ENCODE measurements around the gene FHAD1. TPM values are rescaled to one million over a fixed set of nuclear protein-coding genes. Genes with fewer than 3 reads are reported as not detected.

The FHAD1 gene
- total RNA-seq, 6 experiments from 2014 or later = 0.06 to 0.53 (median 0.12) TPM; not detected in 3

DNA sequence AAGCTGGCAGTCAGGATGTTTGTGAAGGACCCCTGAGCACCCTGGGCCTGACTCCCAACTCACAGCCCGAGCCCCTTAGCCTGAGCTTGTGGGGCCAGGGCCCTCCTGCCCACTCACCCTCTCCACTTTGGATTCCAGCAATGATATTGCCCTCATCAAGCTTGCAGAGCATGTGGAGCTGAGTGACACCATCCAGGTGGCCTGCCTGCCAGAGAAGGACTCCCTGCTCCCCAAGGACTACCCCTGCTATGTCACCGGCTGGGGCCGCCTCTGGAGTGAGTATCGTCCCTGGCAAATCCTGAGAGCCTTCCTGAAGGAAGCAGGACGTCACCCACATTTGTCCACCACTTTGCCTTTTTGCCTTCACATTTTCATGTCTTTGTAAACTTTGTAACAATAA, 196.3 kb downstream of the FHAD1 start:
- H3K27ac ChIP-seq = no peak overlapping the region
- H3K4me3 ChIP-seq = no peak overlapping the region
- no peaks in the 10 kb centered on the region for H3K4me1 ChIP-seq
- WGBS (ENCODE audit: insufficient coverage, low coverage, low lambda C conversion rate, missing lambda C conversion rate) = 62% methylated on average over 4 of the region's 5 CpGs
- DNase-seq (no peak), ATAC-seq (no peak)
- no peaks in the 10 kb centered on the region for H3K36me3 ChIP-seq
- H3K9me3 ChIP-seq = no peaks in the 10 kb centered on the region
- TF ChIP-seq, protein P1, sequence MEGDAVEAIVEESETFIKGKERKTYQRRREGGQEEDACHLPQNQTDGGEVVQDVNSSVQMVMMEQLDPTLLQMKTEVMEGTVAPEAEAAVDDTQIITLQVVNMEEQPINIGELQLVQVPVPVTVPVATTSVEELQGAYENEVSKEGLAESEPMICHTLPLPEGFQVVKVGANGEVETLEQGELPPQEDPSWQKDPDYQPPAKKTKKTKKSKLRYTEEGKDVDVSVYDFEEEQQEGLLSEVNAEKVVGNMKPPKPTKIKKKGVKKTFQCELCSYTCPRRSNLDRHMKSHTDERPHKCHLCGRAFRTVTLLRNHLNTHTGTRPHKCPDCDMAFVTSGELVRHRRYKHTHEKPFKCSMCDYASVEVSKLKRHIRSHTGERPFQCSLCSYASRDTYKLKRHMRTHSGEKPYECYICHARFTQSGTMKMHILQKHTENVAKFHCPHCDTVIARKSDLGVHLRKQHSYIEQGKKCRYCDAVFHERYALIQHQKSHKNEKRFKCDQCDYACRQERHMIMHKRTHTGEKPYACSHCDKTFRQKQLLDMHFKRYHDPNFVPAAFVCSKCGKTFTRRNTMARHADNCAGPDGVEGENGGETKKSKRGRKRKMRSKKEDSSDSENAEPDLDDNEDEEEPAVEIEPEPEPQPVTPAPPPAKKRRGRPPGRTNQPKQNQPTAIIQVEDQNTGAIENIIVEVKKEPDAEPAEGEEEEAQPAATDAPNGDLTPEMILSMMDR (IDR thresholded peaks at IDR 0.05) = no peak
- no peak for TF ChIP-seq POLR2A (IDR thresholded peaks at IDR 0.05)
- no peaks in the 10 kb centered on the region for H3K27me3 ChIP-seq
- intact Hi-C loops (cut with DNase I) = no loop called here

DNA sequence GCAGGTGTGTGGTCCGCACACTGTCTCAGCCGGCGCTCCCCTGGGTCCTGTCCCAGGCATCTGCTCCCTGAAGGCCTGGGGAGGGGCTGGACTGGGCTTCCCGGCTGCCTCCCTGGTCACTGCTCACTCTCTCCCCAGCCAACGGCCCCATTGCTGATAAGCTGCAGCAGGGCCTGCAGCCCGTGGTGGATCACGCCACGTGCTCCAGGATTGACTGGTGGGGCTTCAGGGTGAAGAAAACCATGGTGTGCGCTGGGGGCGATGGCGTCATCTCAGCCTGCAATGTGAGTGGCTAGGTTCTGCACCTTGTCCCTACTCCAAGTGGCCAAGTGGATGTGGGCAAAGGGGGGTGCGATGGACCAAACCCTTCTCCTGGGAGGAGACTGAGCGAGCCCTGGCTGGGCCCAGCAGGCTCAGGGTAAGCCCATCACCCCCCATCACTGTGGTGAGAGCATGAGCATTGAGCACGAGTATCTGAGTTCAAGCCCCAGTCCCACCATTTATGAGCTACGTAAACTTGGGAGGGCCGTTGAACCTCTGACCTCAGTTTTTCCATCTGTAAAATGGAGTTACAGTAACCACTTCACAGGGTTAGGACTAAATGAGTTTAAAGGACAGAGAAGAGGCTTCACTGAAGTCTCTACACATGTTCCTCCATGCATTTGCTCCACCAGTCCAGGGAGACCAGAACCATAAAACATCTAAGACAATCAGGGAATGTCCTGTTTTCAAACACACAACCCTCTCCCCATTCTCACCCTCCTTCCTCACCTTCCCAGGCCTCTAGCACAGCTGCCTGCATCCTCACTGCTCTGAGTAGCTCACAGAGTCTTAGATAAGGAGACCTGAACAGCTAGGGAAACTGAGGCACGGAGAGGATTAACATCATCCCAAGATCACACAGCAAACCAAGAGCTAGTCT, 197.7 kb downstream of the FHAD1 start:
- Histone ChIP-seq H3K9me3 (no peaks in the 10 kb centered on the region), H3K36me3 (no peaks in the 10 kb centered on the region), H3K4me3 (no peak overlapping the region), H3K27ac (no peak overlapping the region), H3K4me1 (no peaks in the 10 kb centered on the region), H3K27me3 (no peaks in the 10 kb centered on the region)
- DNase-seq = no peak
- ATAC-seq = no peak
- TF ChIP-seq POLR2A (IDR thresholded peaks at IDR 0.05) = no peak
- TF ChIP-seq, protein P1 (IDR thresholded peaks at IDR 0.05) = no peak
- intact Hi-C loops (cut with DNase I) = no loop called here
- 64% methylated on average over 3 of the region's 17 CpGs for WGBS (ENCODE audit: insufficient coverage, low coverage, low lambda C conversion rate, missing lambda C conversion rate)

DNA sequence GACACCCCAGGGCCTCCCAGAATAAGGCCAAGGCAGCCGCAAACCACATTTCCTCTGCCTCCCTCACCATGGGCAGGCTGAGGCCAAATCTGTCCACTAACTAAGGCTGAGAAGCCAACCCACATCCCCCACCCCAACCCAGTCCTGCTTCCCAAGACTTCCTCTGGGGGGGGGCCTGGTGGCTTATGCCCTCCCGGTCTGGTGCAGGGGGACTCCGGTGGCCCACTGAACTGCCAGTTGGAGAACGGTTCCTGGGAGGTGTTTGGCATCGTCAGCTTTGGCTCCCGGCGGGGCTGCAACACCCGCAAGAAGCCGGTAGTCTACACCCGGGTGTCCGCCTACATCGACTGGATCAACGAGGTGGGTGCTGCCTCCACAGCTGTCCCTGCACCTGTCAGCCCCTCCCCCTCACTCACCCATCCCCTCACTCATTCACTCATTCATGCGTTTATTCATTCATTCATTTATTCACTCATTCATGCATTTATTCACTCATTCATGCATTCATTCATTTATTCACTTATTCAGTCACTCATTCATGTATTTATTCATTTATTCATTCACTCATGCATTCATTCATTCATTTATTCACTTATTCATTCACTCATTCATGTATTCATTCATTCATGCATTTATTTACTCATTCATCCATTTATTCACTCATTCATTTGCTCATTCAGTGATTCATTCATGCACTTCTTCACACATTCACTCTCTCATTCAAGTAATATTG, 198.5 kb downstream of the FHAD1 start:
- 46% methylated on average over 2 of the region's 14 CpGs for WGBS (ENCODE audit: insufficient coverage, low coverage, low lambda C conversion rate, missing lambda C conversion rate)
- H3K27ac ChIP-seq = no peak overlapping the region
- intact Hi-C loops (cut with DNase I) = no loop called here
- no peak for TF ChIP-seq POLR2A (IDR thresholded peaks at IDR 0.05)
- TF ChIP-seq, protein P1 (IDR thresholded peaks at IDR 0.05) = no peak
- ATAC-seq (no peak), DNase-seq (no peak)
- no peaks in the 10 kb centered on the region for H3K36me3 ChIP-seq
- no peaks in the 10 kb centered on the region for H3K27me3 ChIP-seq
- no peaks in the 10 kb centered on the region for H3K9me3 ChIP-seq
- H3K4me3 ChIP-seq = no peak overlapping the region
- H3K4me1 ChIP-seq = no peaks in the 10 kb centered on the region

DNA sequence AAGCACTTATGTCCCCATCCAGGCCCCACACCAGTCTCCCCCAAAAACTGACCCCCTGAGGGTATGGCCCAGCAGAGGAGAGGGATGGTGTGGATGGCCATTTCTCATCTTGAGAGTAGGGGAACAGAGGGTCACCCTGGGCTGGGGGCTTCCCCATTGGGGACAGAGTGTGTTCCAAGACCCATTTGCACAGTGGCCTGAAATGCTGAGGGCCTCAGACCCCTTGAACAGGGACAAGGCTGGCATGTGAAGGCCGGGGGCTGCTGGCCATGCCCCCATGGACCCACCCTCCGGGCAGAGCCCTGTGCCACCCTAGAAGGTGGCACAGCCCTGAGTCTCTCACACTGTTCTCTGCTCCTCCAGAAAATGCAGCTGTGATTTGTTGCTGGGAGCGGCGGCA, 199.2 kb downstream of the FHAD1 start:
- ATAC-seq (no peak), DNase-seq (no peak)
- Histone ChIP-seq H3K9me3 (no peaks in the 10 kb centered on the region), H3K27ac (no peak overlapping the region), H3K27me3 (no peaks in the 10 kb centered on the region), H3K4me3 (no peak overlapping the region), H3K4me1 (no peaks in the 10 kb centered on the region), H3K36me3 (no peaks in the 10 kb centered on the region)
- TF ChIP-seq, protein P1 (IDR thresholded peaks at IDR 0.05) = no peak
- no peak for TF ChIP-seq POLR2A (IDR thresholded peaks at IDR 0.05)
- no CpG with 5 or more reads among the region's 4 CpGs for WGBS (ENCODE audit: insufficient coverage, low coverage, low lambda C conversion rate, missing lambda C conversion rate)
- intact Hi-C loops (cut with DNase I) = no loop called here

Other genes with a start within 250 kb of the FHAD1 start
- gene TMEM51, start 93.5 kb upstream of the FHAD1 start, total RNA-seq = 1 to 10 TPM; 1.3 to 5.4 (median 1.9) TPM
- gene EFHD2, start 162.7 kb downstream of the FHAD1 start, total RNA-seq = 10 to 100 TPM in 5 of 6 experiments, 1 to 10 TPM in 1; 9.9 to 19.4 (median 15.6) TPM
- gene CTRC, start 191.2 kb downstream of the FHAD1 start, total RNA-seq = not detected
- gene CELA2A, start 209.5 kb downstream of the FHAD1 start, total RNA-seq = not detected
- not detected for gene CELA2B, start 228.9 kb downstream of the FHAD1 start, total RNA-seq

Measured in right lobe of liver (tissue), 6 donors.